ENCODE results near the gene PKN3.

DNA sequence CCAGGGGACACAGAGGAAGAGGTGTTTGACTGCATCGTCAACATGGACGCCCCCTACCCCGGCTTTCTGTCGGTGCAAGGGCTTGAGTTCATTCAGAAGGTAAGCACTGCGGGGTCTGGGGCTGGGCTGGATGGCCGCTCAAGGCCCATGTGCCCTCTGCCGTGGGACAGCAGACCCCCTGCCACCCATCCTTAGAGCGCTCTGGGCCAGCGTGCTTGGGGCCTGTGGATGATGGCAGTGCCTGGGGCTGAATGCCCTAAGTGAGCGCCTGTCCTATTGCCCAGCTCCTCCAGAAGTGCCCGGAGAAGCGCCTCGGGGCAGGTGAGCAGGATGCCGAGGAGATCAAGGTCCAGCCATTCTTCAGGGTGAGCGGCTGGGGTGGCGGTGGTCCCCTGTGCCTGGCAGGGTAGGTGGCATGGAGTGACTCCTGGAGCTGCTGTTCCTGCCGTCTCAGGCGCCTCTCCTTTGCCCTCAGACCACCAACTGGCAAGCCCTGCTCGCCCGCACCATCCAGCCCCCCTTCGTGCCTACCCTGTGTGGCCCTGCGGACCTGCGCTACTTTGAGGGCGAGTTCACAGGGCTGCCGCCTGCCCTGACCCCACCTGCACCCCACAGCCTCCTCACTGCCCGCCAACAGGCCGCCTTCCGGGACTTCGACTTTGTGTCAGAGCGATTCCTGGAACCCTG, 17.8 kb downstream of the PKN3 start:
- TF ChIP-seq, protein P1, sequence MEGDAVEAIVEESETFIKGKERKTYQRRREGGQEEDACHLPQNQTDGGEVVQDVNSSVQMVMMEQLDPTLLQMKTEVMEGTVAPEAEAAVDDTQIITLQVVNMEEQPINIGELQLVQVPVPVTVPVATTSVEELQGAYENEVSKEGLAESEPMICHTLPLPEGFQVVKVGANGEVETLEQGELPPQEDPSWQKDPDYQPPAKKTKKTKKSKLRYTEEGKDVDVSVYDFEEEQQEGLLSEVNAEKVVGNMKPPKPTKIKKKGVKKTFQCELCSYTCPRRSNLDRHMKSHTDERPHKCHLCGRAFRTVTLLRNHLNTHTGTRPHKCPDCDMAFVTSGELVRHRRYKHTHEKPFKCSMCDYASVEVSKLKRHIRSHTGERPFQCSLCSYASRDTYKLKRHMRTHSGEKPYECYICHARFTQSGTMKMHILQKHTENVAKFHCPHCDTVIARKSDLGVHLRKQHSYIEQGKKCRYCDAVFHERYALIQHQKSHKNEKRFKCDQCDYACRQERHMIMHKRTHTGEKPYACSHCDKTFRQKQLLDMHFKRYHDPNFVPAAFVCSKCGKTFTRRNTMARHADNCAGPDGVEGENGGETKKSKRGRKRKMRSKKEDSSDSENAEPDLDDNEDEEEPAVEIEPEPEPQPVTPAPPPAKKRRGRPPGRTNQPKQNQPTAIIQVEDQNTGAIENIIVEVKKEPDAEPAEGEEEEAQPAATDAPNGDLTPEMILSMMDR (conservative IDR thresholded peaks at IDR 0.05; ENCODE audit: low read depth, low read length) = no peak
- no peak for TF ChIP-seq EZH2 (IDR thresholded peaks at IDR 0.05; ENCODE audit: low read length, unreplicated experiment)
